Breast epithelium (tissue), 3 donors: Measurements from ENCODE around the gene PATL2.

Experiments
- POLR2A ChIP-seq: fragments of 450-650 bp; IDR thresholded peaks from one replicate; pipeline ENCODE4 v1.6.1; 2016; ENCODE audit warnings: antibody characterized with exemption, mild to moderate bottlenecking, moderate library complexity
- POLR2AphosphoS5 ChIP-seq, 3 donors: sonication (generic); formaldehyde crosslinking; IDR thresholded peaks; one replicate each; pipeline ENCODE4 v1.6.1; 2017; ENCODE audit warnings: antibody characterized with exemption in 3 of 3
- TF ChIP-seq, protein P1 (sequence below), 3 donors: fragments of 450-650 bp; IDR thresholded peaks; one replicate each; pipeline ENCODE4 v1.5.1; 2016 to 2017; ENCODE audit warnings: antibody characterized with exemption in 3 of 3, mild to moderate bottlenecking in 3 of 3, moderate library complexity in 3 of 3

DNA sequence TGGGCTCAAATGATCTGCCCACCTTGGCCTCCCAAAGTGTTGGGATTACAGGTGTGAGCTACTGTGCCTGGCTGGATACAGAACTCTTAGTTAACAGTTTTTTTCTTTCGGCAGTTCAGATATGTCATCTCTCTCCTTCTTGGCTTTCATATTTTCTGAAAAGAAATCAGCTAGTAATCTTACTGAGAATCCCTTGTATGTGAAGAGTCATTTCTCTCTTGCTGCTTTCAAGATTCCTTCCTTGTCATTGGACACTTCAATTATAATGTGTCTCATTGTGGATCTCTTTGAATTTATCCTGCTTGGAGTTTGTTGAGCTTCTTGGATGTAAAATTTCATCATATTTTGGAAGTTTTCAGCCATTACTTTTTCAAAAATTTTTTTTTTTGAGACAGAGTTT is 42.2 kb upstream of the PATL2 start:
- TF ChIP-seq, protein P1, sequence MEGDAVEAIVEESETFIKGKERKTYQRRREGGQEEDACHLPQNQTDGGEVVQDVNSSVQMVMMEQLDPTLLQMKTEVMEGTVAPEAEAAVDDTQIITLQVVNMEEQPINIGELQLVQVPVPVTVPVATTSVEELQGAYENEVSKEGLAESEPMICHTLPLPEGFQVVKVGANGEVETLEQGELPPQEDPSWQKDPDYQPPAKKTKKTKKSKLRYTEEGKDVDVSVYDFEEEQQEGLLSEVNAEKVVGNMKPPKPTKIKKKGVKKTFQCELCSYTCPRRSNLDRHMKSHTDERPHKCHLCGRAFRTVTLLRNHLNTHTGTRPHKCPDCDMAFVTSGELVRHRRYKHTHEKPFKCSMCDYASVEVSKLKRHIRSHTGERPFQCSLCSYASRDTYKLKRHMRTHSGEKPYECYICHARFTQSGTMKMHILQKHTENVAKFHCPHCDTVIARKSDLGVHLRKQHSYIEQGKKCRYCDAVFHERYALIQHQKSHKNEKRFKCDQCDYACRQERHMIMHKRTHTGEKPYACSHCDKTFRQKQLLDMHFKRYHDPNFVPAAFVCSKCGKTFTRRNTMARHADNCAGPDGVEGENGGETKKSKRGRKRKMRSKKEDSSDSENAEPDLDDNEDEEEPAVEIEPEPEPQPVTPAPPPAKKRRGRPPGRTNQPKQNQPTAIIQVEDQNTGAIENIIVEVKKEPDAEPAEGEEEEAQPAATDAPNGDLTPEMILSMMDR (IDR thresholded peaks at IDR 0.05), result no peak
- no peak for TF ChIP-seq POLR2AphosphoS5 (IDR thresholded peaks at IDR 0.05)
- no peak for TF ChIP-seq POLR2A
